Mesenchymal stem cell (in vitro differentiated cells and primary cell): Measurements from ENCODE around the gene MEIKIN.
"Not testable (repeated sequence)": the region's sequence is repeated elsewhere in the genome, so short reads cannot be mapped to it uniquely, and the experiment has no call there.

Source experiments
- DNase-seq: peaks from one replicate; pipeline ENCODE4 v3.0.0-alpha.2; 2013
- H2AFZ ChIP-seq: one replicate; pipeline ENCODE4 v1.6.1; 2013; ENCODE audit warnings: low read depth, mild to moderate bottlenecking, control low read depth, inconsistent platforms, low read length, moderate library complexity
- H2AK5ac ChIP-seq: 2 replicates; pipeline ENCODE4 v1.6.1; 2013; ENCODE audit warnings: low read length, moderate library complexity, mild to moderate bottlenecking, inconsistent platforms; ENCODE audit not compliant: severe bottlenecking
- H2BK120ac ChIP-seq: one replicate; pipeline ENCODE4 v1.6.1; 2013; ENCODE audit warnings: low read depth, mild to moderate bottlenecking, inconsistent platforms, low read length, moderate library complexity
- H2BK12ac ChIP-seq, 2 experiments: one replicate each; pipeline ENCODE4 v1.6.1; 2013; ENCODE audit warnings: inconsistent platforms in 2 of 2, low read length in 2 of 2, mild to moderate bottlenecking in 2 of 2, moderate library complexity in 2 of 2, control low read depth in 1 of 2
- H2BK15ac ChIP-seq: one replicate; pipeline ENCODE4 v1.6.1; 2013; ENCODE audit warnings: mild to moderate bottlenecking, low read depth, inconsistent platforms; ENCODE audit not compliant: poor library complexity, severe bottlenecking
- H2BK5ac ChIP-seq: 2 replicates; pipeline ENCODE4 v1.6.1; 2013; ENCODE audit warnings: low read depth, mild to moderate bottlenecking, low read length, control low read depth, inconsistent platforms; ENCODE audit not compliant: poor library complexity, severe bottlenecking
- H3K14ac ChIP-seq, 2 experiments: one replicate each; pipeline ENCODE4 v1.6.1; 2013; ENCODE audit warnings: inconsistent platforms in 2 of 2, low read length in 2 of 2, control low read depth in 1 of 2, mild to moderate bottlenecking in 1 of 2, moderate library complexity in 1 of 2
- H3K18ac ChIP-seq, 2 experiments: one replicate each; pipeline ENCODE4 v1.6.1; 2013; ENCODE audit warnings: inconsistent platforms in 2 of 2, low read length in 2 of 2, control low read depth in 1 of 2, low read depth in 1 of 2, mild to moderate bottlenecking in 1 of 2
- H3K23ac ChIP-seq, 2 experiments: one replicate each; pipeline ENCODE4 v1.6.1; 2013; ENCODE audit warnings: inconsistent platforms in 2 of 2, low read length in 2 of 2, mild to moderate bottlenecking in 2 of 2, moderate library complexity in 2 of 2, control low read depth in 1 of 2
- H3K27ac ChIP-seq: 2 replicates; pipeline ENCODE4 v1.5.1; 2013; ENCODE audit warnings: mild to moderate bottlenecking, moderate library complexity, low read length, control low read depth, inconsistent platforms; ENCODE audit not compliant: poor library complexity, severe bottlenecking
- H3K27me3 ChIP-seq, 2 experiments: 2 replicates each; pipeline versions ENCODE4 v1.6.1 to v1.7.0; 2013; ENCODE audit warnings: low read length in 2 of 2, mild to moderate bottlenecking in 2 of 2, moderate library complexity in 2 of 2, control low read depth in 1 of 2, inconsistent platforms in 1 of 2; ENCODE audit not compliant: control insufficient read depth in 1 of 2, insufficient read depth in 1 of 2
- H3K36me3 ChIP-seq, 2 experiments: 2 replicates each; pipeline versions ENCODE4 v1.6.1 to v1.7.0; 2013; ENCODE audit warnings: low read length in 2 of 2, control low read depth in 1 of 2, inconsistent platforms in 1 of 2, low read depth in 1 of 2, mild to moderate bottlenecking in 1 of 2; ENCODE audit not compliant: insufficient read depth in 2 of 2, control insufficient read depth in 1 of 2
- H3K4ac ChIP-seq, 2 experiments: one replicate each; pipeline ENCODE4 v1.6.1; 2013; ENCODE audit warnings: inconsistent platforms in 2 of 2, low read length in 2 of 2, mild to moderate bottlenecking in 2 of 2, moderate library complexity in 2 of 2, control low read depth in 1 of 2, low read depth in 1 of 2
- H3K4me1 ChIP-seq: 2 replicates; pipeline ENCODE4 v1.6.1; 2013; ENCODE audit warnings: low read depth, low read length, control low read depth; ENCODE audit not compliant: control insufficient read depth, insufficient read depth
- H3K4me2 ChIP-seq: 2 replicates; pipeline ENCODE4 v1.6.1; 2013; ENCODE audit warnings: low read length, mild to moderate bottlenecking, inconsistent platforms; ENCODE audit not compliant: poor library complexity, severe bottlenecking
- H3K4me3 ChIP-seq, 2 experiments: 2 replicates each; pipeline versions ENCODE4 v1.5.1 to v1.7.0; 2013; ENCODE audit warnings: low read length in 2 of 2, mild to moderate bottlenecking in 2 of 2, control low read depth in 1 of 2, low read depth in 1 of 2; ENCODE audit not compliant: insufficient read depth in 1 of 2
- H3K79me1 ChIP-seq: replicated peaks from 2 replicates; pipeline ENCODE4 v1.6.1; 2013; ENCODE audit warnings: mild to moderate bottlenecking, control low read depth, low read length, inconsistent platforms; ENCODE audit not compliant: poor library complexity, severe bottlenecking
- H3K9ac ChIP-seq: 2 replicates; pipeline ENCODE4 v1.7.0; 2013; ENCODE audit warnings: mild to moderate bottlenecking, low read length, moderate library complexity
- H3K9me3 ChIP-seq: 2 replicates; pipeline ENCODE4 v1.7.0; 2013; ENCODE audit warnings: mild to moderate bottlenecking, low read length; ENCODE audit not compliant: control insufficient read depth
- H4K8ac ChIP-seq: one replicate; pipeline ENCODE4 v1.6.1; 2013; ENCODE audit warnings: inconsistent platforms, mild to moderate bottlenecking, low read length, moderate library complexity
- H4K91ac ChIP-seq: one replicate; pipeline ENCODE4 v1.6.1; 2013; ENCODE audit warnings: mild to moderate bottlenecking, low read length, inconsistent platforms
- WGBS: methylation state at CpG from one replicate; pipeline ENCODE4 v1.1.7; 2013; ENCODE audit warnings: mixed read lengths; 5-methylcytosine and 5-hydroxymethylcytosine counted together

The MEIKIN gene

DNA sequence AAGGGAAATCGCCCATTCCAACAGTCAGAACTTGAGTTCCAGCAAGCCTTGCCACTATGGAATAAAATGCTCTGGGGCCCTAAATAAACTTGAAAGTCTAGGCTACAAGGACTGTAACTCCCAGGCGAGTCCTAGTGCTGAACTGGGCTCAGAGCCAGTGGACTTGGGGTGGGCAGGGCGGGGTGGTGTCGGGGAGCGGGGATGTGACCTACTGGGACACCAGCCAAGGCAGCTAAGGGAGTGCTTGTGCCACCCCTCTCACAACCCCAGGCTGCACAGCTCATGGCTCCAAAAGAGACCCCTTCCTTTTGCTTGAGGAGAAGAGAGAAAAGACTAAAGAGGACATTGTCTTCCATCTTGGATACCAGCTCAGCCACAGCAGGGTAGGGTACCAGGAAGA, 61.5 kb downstream of the MEIKIN start:
- no peaks in the 10 kb centered on the region for H3K4me1 ChIP-seq
- no peak overlapping the region for H3K4me2 ChIP-seq
- H4K8ac ChIP-seq = no peak overlapping the region
- H2AFZ ChIP-seq = no peak overlapping the region
- no peak overlapping the region for H3K18ac ChIP-seq
- no peaks in the 10 kb centered on the region for H3K36me3 ChIP-seq
- H3K4ac ChIP-seq = no peak overlapping the region
- no peaks in the 10 kb centered on the region for H3K9me3 ChIP-seq
- no peak overlapping the region for H3K14ac ChIP-seq
- no peak overlapping the region for H2BK12ac ChIP-seq
- DNase-seq = no peak
- 82% methylated on average over 4 of the region's 5 CpGs for WGBS
- no peak overlapping the region for H3K27ac ChIP-seq
- no peak overlapping the region for H2BK15ac ChIP-seq
- no peak overlapping the region for H2BK5ac ChIP-seq
- no peak overlapping the region for H2AK5ac ChIP-seq
- H3K23ac ChIP-seq = no peak overlapping the region
- no peak overlapping the region for H2BK120ac ChIP-seq
- no peak overlapping the region for H4K91ac ChIP-seq
- H3K79me1 ChIP-seq = no peaks in the 10 kb centered on the region
- no peak overlapping the region for H3K9ac ChIP-seq
- no peak overlapping the region for H3K4me3 ChIP-seq
- peaks cover 0 to 7% of the 10 kb centered on the region in 2 experiments for H3K27me3 ChIP-seq

DNA sequence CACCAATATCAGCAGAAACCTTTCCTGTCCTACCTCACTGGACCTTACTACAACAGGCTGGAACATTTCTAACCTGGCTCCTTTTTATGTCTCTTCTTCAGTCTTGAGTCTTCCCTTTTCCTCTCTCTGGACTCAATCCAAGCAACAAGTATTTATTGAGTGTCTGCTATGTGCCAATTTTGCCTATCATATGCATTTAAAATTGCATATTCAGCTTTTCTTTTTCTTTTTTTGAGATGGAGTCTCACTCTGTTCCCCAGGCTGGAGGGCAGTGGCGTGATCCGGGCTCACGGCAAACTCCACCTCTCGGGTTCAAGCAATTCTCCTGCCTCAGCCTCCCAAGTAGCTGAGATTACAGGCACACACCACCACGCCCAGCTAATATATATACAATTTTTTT, 65.8 kb downstream of the MEIKIN start:
- 92% methylated on average over 5 of the region's 5 CpGs for WGBS
- H2BK5ac ChIP-seq = no peak overlapping the region

DNA sequence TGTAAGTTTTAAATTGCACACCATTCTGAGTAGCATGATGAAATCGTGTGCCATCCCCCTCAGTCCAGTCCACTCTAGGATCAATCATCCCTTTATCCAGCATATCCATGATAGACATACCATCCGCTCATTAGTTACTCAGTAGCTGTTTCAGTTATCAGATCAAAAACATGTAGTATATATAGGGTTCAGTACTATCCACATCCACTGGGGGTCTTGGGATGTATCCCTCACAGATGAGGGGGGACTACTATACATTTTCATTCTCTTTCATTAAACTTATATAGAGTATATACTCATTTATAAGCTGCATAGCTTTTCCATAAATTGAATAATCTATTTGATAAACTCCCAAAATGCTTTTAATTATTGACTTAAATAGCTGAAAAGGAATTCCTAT, 67.6 kb downstream of the MEIKIN start:
- no peak overlapping the region for H2AK5ac ChIP-seq
- no peak overlapping the region for H2BK120ac ChIP-seq
- no peak overlapping the region for H3K23ac ChIP-seq
- no peak overlapping the region for H4K91ac ChIP-seq
- WGBS = 67% methylated on average over 1 of the region's 2 CpGs
- H3K27me3 ChIP-seq = no peaks in the 10 kb centered on the region
- H3K4me2 ChIP-seq = no peak overlapping the region
- no peak overlapping the region for H3K27ac ChIP-seq
- H3K79me1 ChIP-seq = no peaks in the 10 kb centered on the region
- H3K9ac ChIP-seq = no peak overlapping the region
- no peak overlapping the region for H2AFZ ChIP-seq
- no peak overlapping the region for H2BK15ac ChIP-seq
- H4K8ac ChIP-seq = no peak overlapping the region
- no peak for DNase-seq
- no peaks in the 10 kb centered on the region for H3K36me3 ChIP-seq
- no peaks in the 10 kb centered on the region for H3K9me3 ChIP-seq
- no peak overlapping the region for H2BK5ac ChIP-seq
- no peaks in the 10 kb centered on the region for H3K4me1 ChIP-seq
- H2BK12ac ChIP-seq = no peak overlapping the region
- no peak overlapping the region for H3K4me3 ChIP-seq
- no peak overlapping the region for H3K14ac ChIP-seq
- H3K4ac ChIP-seq = no peak overlapping the region
- H3K18ac ChIP-seq = no peak overlapping the region

More for the DNA sequence above, 65.8 kb downstream of the MEIKIN start:
- H3K27me3 ChIP-seq = peaks cover 0 to 7% of the 10 kb centered on the region in 2 experiments
- no peak overlapping the region for H3K23ac ChIP-seq
- no peak overlapping the region for H2BK12ac ChIP-seq
- no peak overlapping the region for H3K18ac ChIP-seq
- no peak overlapping the region for H2BK15ac ChIP-seq
- H3K14ac ChIP-seq = no peak overlapping the region
- no peaks in the 10 kb centered on the region for H3K36me3 ChIP-seq
- no peak overlapping the region for H3K27ac ChIP-seq
- H2BK120ac ChIP-seq = no peak overlapping the region
- H2AFZ ChIP-seq = no peak overlapping the region
- no peaks in the 10 kb centered on the region for H3K9me3 ChIP-seq
- no peak overlapping the region for H3K9ac ChIP-seq
- H4K8ac ChIP-seq = no peak overlapping the region
- no peak overlapping the region for H4K91ac ChIP-seq
- H3K4me1 ChIP-seq = no peaks in the 10 kb centered on the region
- H3K4ac ChIP-seq = no peak overlapping the region
- H3K4me2 ChIP-seq = no peak overlapping the region
- DNase-seq = no peak
- no peak overlapping the region for H3K4me3 ChIP-seq
- no peak overlapping the region for H2AK5ac ChIP-seq
- H3K79me1 ChIP-seq = no peaks in the 10 kb centered on the region

DNA sequence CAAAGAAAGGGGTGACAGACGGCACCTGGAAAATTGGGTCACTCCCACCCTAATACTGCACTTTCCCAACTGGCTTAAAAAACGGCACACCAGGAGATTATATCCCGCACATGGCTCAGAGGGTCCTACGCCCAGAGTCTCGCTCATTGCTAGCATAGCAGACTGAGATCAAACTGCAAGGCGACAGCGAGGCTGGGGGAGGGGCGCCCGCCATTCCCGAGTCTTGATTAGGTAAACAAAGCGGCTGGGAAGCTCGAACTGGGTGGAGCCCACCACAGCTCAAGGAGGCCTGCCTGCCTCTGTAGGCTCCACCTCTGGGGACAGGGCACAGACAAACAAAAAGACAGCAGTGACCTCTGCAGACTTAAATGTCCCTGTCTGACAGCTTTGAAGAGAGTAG, 74.2 kb downstream of the MEIKIN start:
- DNase-seq = not testable (repeated sequence)
- 90% methylated on average over 12 of the region's 12 CpGs for WGBS

More for the DNA sequence above, 74.2 kb downstream of the MEIKIN start:
- not testable (repeated sequence) for H3K18ac ChIP-seq, H3K4me2 ChIP-seq, H3K4me3 ChIP-seq, H2BK120ac ChIP-seq, H2BK5ac ChIP-seq, H3K4ac ChIP-seq, H3K9ac ChIP-seq, H2BK12ac ChIP-seq, H3K23ac ChIP-seq, H3K36me3 ChIP-seq, H2AFZ ChIP-seq, H4K8ac ChIP-seq, H3K14ac ChIP-seq, H3K4me1 ChIP-seq, H3K79me1 ChIP-seq, H2AK5ac ChIP-seq, H3K27ac ChIP-seq, H3K27me3 ChIP-seq, H4K91ac ChIP-seq, H2BK15ac ChIP-seq
- H3K9me3 ChIP-seq = peaks cover 22% of the 10 kb centered on the region
